Measurements from ENCODE around the gene CDK15. TPM values are rescaled to one million over a fixed set of nuclear protein-coding genes. Genes with fewer than 3 reads are reported as not detected.

CDK15 gene
- total RNA-seq, 1 donor from 2014 or later = 0.07 TPM

- no peaks in the 10 kb centered on the region for H3K36me3 Mint-ChIP-seq (ENCODE audit: insufficient read depth)
- DNase-seq (ENCODE audit: low spot score, unreplicated experiment) = no peak
- no peaks in the 10 kb centered on the region for H3K9me3 Mint-ChIP-seq (ENCODE audit: low read depth)
- no peaks in the 10 kb centered on the region for H3K27me3 Mint-ChIP-seq
- H3K4me1 Mint-ChIP-seq (ENCODE audit: low read depth) = peaks cover 27% of the 10 kb centered on the region
- H3K4me3 Mint-ChIP-seq (ENCODE audit: low read depth) = no peak overlapping the region
- H3K27ac Mint-ChIP-seq = no peak overlapping the region
- no peak for TF ChIP-seq CTCF (IDR thresholded peaks at IDR 0.05; ENCODE audit: unreplicated experiment)
Observed at GRCh38 chr2:201913201-201913600, 106.9 kb downstream of the CDK15 start.

GRCh38 chr2:201915446-201915845 is 109.1 kb downstream of the CDK15 start:
- Mint-ChIP-seq H3K4me3 (ENCODE audit: low read depth) (no peak overlapping the region), H3K27me3 (no peaks in the 10 kb centered on the region), H3K36me3 (ENCODE audit: insufficient read depth) (no peaks in the 10 kb centered on the region), H3K4me1 (ENCODE audit: low read depth) (peaks cover 22% of the 10 kb centered on the region), H3K27ac (no peak overlapping the region), H3K9me3 (ENCODE audit: low read depth) (no peaks in the 10 kb centered on the region)
- no peak for TF ChIP-seq CTCF (IDR thresholded peaks at IDR 0.05; ENCODE audit: unreplicated experiment)
- no peak for DNase-seq (ENCODE audit: low spot score, unreplicated experiment)

- no peaks in the 10 kb centered on the region for H3K9me3 Mint-ChIP-seq (ENCODE audit: low read depth)
- H3K36me3 Mint-ChIP-seq (ENCODE audit: insufficient read depth) = no peaks in the 10 kb centered on the region
- H3K4me3 Mint-ChIP-seq (ENCODE audit: low read depth) = no peak overlapping the region
- no peaks in the 10 kb centered on the region for H3K27me3 Mint-ChIP-seq
- no peak overlapping the region for H3K27ac Mint-ChIP-seq
- H3K4me1 Mint-ChIP-seq (ENCODE audit: low read depth) = peaks cover 13% of the 10 kb centered on the region
- TF ChIP-seq CTCF (IDR thresholded peaks at IDR 0.05; ENCODE audit: unreplicated experiment) = no peak
- no peak for DNase-seq (ENCODE audit: low spot score, unreplicated experiment)
Observed at GRCh38 chr2:201916565-201916964, 110.2 kb downstream of the CDK15 start.

- no peaks in the 10 kb centered on the region for H3K36me3 Mint-ChIP-seq (ENCODE audit: insufficient read depth)
- H3K27me3 Mint-ChIP-seq = no peaks in the 10 kb centered on the region
- no peak overlapping the region for H3K27ac Mint-ChIP-seq
- peaks cover 16% of the 10 kb centered on the region for H3K4me1 Mint-ChIP-seq (ENCODE audit: low read depth)
- no peak for TF ChIP-seq CTCF (IDR thresholded peaks at IDR 0.05; ENCODE audit: unreplicated experiment)
- no peak overlapping the region for H3K4me3 Mint-ChIP-seq (ENCODE audit: low read depth)
- H3K9me3 Mint-ChIP-seq (ENCODE audit: low read depth) = no peaks in the 10 kb centered on the region
- DNase-seq (ENCODE audit: low spot score, unreplicated experiment) = no peak
Observed at GRCh38 chr2:201918616-201919307, 112.4 kb downstream of the CDK15 start.

GRCh38 chr2:201919308-201919634 is 112.9 kb downstream of the CDK15 start:
- no peak overlapping the region for H3K4me3 Mint-ChIP-seq (ENCODE audit: low read depth)
- H3K27ac Mint-ChIP-seq = no peak overlapping the region
- no peak for TF ChIP-seq CTCF (IDR thresholded peaks at IDR 0.05; ENCODE audit: unreplicated experiment)
- no peaks in the 10 kb centered on the region for H3K36me3 Mint-ChIP-seq (ENCODE audit: insufficient read depth)
- H3K9me3 Mint-ChIP-seq (ENCODE audit: low read depth) = no peaks in the 10 kb centered on the region
- peaks cover 16% of the 10 kb centered on the region for H3K4me1 Mint-ChIP-seq (ENCODE audit: low read depth)
- no peaks in the 10 kb centered on the region for H3K27me3 Mint-ChIP-seq
- no peak for DNase-seq (ENCODE audit: low spot score, unreplicated experiment)
